K562 (cell line): Measurements from ENCODE around the gene CLDND2. TPM values are rescaled to one million over a fixed set of nuclear protein-coding genes. Genes with fewer than 3 reads are reported as not detected.

ENCODE experiments used
- CCNT2 ChIP-seq: IDR thresholded peaks from 2 replicates; pipeline ENCODE4 v1.6.1; 2011; ENCODE audit warnings: borderline replicate concordance, low read depth, mild to moderate bottlenecking, moderate library complexity, mixed read lengths, low read length; ENCODE audit not compliant: insufficient read length; ENCODE audit errors: extremely low read depth
- CLOCK ChIP-seq: fragments of 250-450 bp; sonication (Bioruptor Pico); IDR thresholded peaks from 2 replicates; pipeline ENCODE4 v1.4.0; 2020; ENCODE audit warnings: mild to moderate bottlenecking, moderate library complexity, borderline replicate concordance
- ETS1 ChIP-seq: conservative IDR thresholded peaks from 2 replicates; pipeline ENCODE4 v1.6.1; 2011; ENCODE audit warnings: low read depth, mild to moderate bottlenecking, low read length; ENCODE audit not compliant: control insufficient read depth
- MYBL2 ChIP-seq, 2 experiments: fragments of 450-650 bp in 1 of 2; sonication (generic) in 1 of 2; formaldehyde crosslinking in 1 of 2; IDR thresholded peaks; 2 replicates each; pipeline versions ENCODE4 v1.6.1 to v1.8.1; 2017 to 2022; ENCODE audit warnings: borderline replicate concordance in 1 of 2, inconsistent platforms in 1 of 2, low read depth in 1 of 2, mild to moderate bottlenecking in 1 of 2, missing genetic modification reagents in 1 of 2, moderate library complexity in 1 of 2
- PATZ1 ChIP-seq: fragments of 250-450 bp; sonication (Bioruptor Pico); IDR thresholded peaks from 2 replicates; pipeline ENCODE4 v1.5.0; 2020; ENCODE audit warnings: mild to moderate bottlenecking, borderline replicate concordance
- PPARD ChIP-seq: fragments of 250-450 bp; sonication (Bioruptor Pico); IDR thresholded peaks from 2 replicates; pipeline ENCODE4 v1.8.0; 2022; ENCODE audit warnings: inconsistent platforms, mild to moderate bottlenecking, moderate library complexity
- SNAPC5 ChIP-seq: fragments of 250-450 bp; sonication (Bioruptor Pico); IDR thresholded peaks from 2 replicates; pipeline ENCODE4 v1.8.0; 2021; ENCODE audit warnings: moderate library complexity, mild to moderate bottlenecking, inconsistent platforms
- TGIF2 ChIP-seq: sonication (generic); formaldehyde crosslinking; IDR thresholded peaks from 2 replicates; pipeline ENCODE4 v1.8.1; 2022; ENCODE audit warnings: mild to moderate bottlenecking, missing genetic modification reagents, moderate library complexity
- ZNF165 ChIP-seq: fragments of 250-450 bp; sonication (Bioruptor Pico); IDR thresholded peaks from 2 replicates; pipeline ENCODE4 v1.4.0; 2020; ENCODE audit warnings: borderline replicate concordance
- ZNF175 ChIP-seq: fragments of 200-800 bp; sonication (Bioruptor generic); IDR thresholded peaks from 2 replicates; pipeline ENCODE4 v1.6.1; 2016; ENCODE audit warnings: low read depth, mild to moderate bottlenecking, missing genetic modification characterization, missing compliant biosample characterization
- polyA plus RNA-seq, 8 experiments: library from polyadenylated mRNA; depleted of rRNA in 4 of 8; stranded (reverse) in 5 of 8; unstranded in 3 of 8; fragments of >200 nt; fragmentation: Nextera tagmentation in 2 of 8; fragmentation: Illumina TruSeq in 1 of 8; extraction: Ambion mirVana in 2 of 8; extraction: Trizol in 1 of 8; gene quantifications; 2 replicates each; pipeline versions ENCODE4 v1.2.1 to v1.2.3, GENCODE V29; 2011 to 2014; ENCODE audit warnings: inconsistent platforms in 1 of 8, missing spikeins in 1 of 8
- total RNA-seq, 7 experiments: library from RNA; depleted of rRNA in 6 of 7; stranded (reverse); fragments of >200 nt in 6 of 7; fragmentation: Illumina TruSeq in 2 of 7; extraction: Trizol in 2 of 7; gene quantifications; 2 replicates each; pipeline versions ENCODE4 v1.2.1 to v1.2.3, GENCODE V29; 2011 to 2021; ENCODE audit warnings: low replicate concordance in 1 of 7

Gene CLDND2
- total and polyA plus RNA-seq, 9 of the 15 experiments (the other 6 are each of a cell fraction or from before 2014, with no cell fraction given) = 0.45 to 4.0 (median 1.2) TPM; not detected in 3

- no peak for TF ChIP-seq PATZ1 (CRISPR knock-in tag)
- no peak for TF ChIP-seq SNAPC5 (CRISPR knock-in tag)
- TF ChIP-seq TGIF2 (CRISPR knock-in tag) = no peak
- TF ChIP-seq ZNF165 = no peak
- peak; percentile 25; the same call in 1 of the 2 replicates for TF ChIP-seq MYBL2 (IDR thresholded peaks at IDR 0.05; ENCODE audit: low read depth)
- TF ChIP-seq MYBL2 (CRISPR knock-in tag; IDR thresholded peaks at IDR 0.05; ENCODE audit: borderline replicate concordance) = no peak
- peak; percentile 28 for TF ChIP-seq CCNT2
- no peak for TF ChIP-seq CLOCK (CRISPR knock-in tag)
- TF ChIP-seq ETS1 = 0 out of 2 replicates have a peak, but pooled peaks have one; percentile 40
- no peak for TF ChIP-seq ZNF175 (CRISPR knock-in tag)
- no peak for TF ChIP-seq PPARD (CRISPR knock-in tag)
These were observed 30.1 kb downstream of the CLDND2 start (continued) for GRCh38 chr19:51338563-51339312.
